IMR-90 (cell line): ENCODE results near the gene SOWAHD. TPM values are rescaled to one million over a fixed set of nuclear protein-coding genes. Genes with fewer than 3 reads are reported as not detected.

Experiments used
- ATAC-seq: fragments of 200-7000 bp; cut with Tn5 transposase; 2 replicates; pipeline ENCODE4 v1.9.1; 2020; ENCODE audit warnings: low read depth, mild to moderate bottlenecking, moderate library complexity
- BruUV-seq: library from RNA; stranded (reverse); fragments of 400-500 nt; replicated peaks from 2 replicates; lab custom pipeline; 2021; lab: Mats Ljungman, UMichigan
- CTCF ChIA-PET: fragments of 300-600 bp; formaldehyde crosslinking; extraction: SDS; loops from one replicate; lab custom pipeline; 2021; ENCODE audit warnings: antibody characterized with exemption; lab: Yijun Ruan, JAX
- POLR2A ChIA-PET: fragments of 300-600 bp; sonication (Branson Sonifier 250); formaldehyde crosslinking; loops from one replicate; lab custom pipeline; 2022; ENCODE audit warnings: antibody characterized with exemption; ENCODE audit not compliant: unreplicated experiment; lab: Charles Lee
- DNase-seq: peaks from one replicate; pipeline ENCODE4 v3.0.0; 2013
- H2AFZ ChIP-seq: replicated peaks from 2 replicates; pipeline ENCODE3; 2013; ENCODE audit warnings: low read length, mild to moderate bottlenecking; ENCODE audit not compliant: poor library complexity
- H2AK5ac ChIP-seq: 2 replicates; pipeline ENCODE4 v1.6.1; 2013; ENCODE audit warnings: low read depth, low read length, inconsistent platforms
- H2AK9ac ChIP-seq: replicated peaks from 2 replicates; pipeline ENCODE3; 2013; ENCODE audit warnings: mild to moderate bottlenecking, low read depth, low read length, moderate library complexity; ENCODE audit not compliant: poor library complexity
- H2BK120ac ChIP-seq: 2 replicates; pipeline ENCODE4 v1.6.1; 2013; ENCODE audit warnings: low read depth, low read length, inconsistent platforms
- H2BK15ac ChIP-seq: 3 replicates; pipeline ENCODE4 v1.6.1; 2013; ENCODE audit warnings: low read depth, low read length, inconsistent platforms
- H2BK20ac ChIP-seq: 2 replicates; pipeline ENCODE4 v1.6.1; 2013; ENCODE audit warnings: low read depth, mild to moderate bottlenecking, inconsistent platforms, low read length, moderate library complexity
- H2BK5ac ChIP-seq: 2 replicates; pipeline ENCODE4 v1.6.1; 2013; ENCODE audit warnings: mild to moderate bottlenecking, low read depth, low read length, inconsistent platforms; ENCODE audit not compliant: poor library complexity, severe bottlenecking
- H3K14ac ChIP-seq: replicated peaks from 2 replicates; pipeline ENCODE4 v1.6.1; 2013; ENCODE audit warnings: low read depth, low read length, inconsistent platforms
- H3K18ac ChIP-seq: 2 replicates; pipeline ENCODE4 v1.6.1; 2013; ENCODE audit warnings: low read depth, low read length, control low read depth
- H3K23ac ChIP-seq: 2 replicates; pipeline ENCODE4 v1.6.1; 2013; ENCODE audit warnings: low read depth, low read length, inconsistent platforms
- H3K27ac ChIP-seq: 2 replicates; pipeline ENCODE4 v1.5.1; 2013; ENCODE audit warnings: mild to moderate bottlenecking, control low read depth, low read length; ENCODE audit not compliant: insufficient read depth
- H3K27me3 ChIP-seq: 2 replicates; pipeline ENCODE4 v1.6.1; 2013; ENCODE audit warnings: low read length; ENCODE audit not compliant: control insufficient read depth, insufficient read depth
- H3K36me3 ChIP-seq: 2 replicates; pipeline ENCODE4 v1.6.1; 2013; ENCODE audit warnings: low read length, mixed read lengths; ENCODE audit not compliant: control insufficient read depth, insufficient read depth
- H3K4ac ChIP-seq: 2 replicates; pipeline ENCODE4 v1.6.1; 2013; ENCODE audit warnings: low read depth, low read length, inconsistent platforms
- H3K4me1 ChIP-seq: 2 replicates; pipeline ENCODE4 v1.6.1; 2013; ENCODE audit warnings: low read length, mixed read lengths; ENCODE audit not compliant: control insufficient read depth, insufficient read depth
- H3K4me2 ChIP-seq: 2 replicates; pipeline ENCODE4 v1.6.1; 2013; ENCODE audit warnings: low read depth, mild to moderate bottlenecking, control low read depth, low read length, moderate library complexity
- H3K4me3 ChIP-seq: 2 replicates; pipeline ENCODE4 v1.5.1; 2013; ENCODE audit warnings: low read depth, mild to moderate bottlenecking, control low read depth, low read length, moderate library complexity; ENCODE audit not compliant: insufficient read depth
- H3K56ac ChIP-seq: 2 replicates; pipeline ENCODE4 v1.6.1; 2013; ENCODE audit warnings: low read length, inconsistent platforms; ENCODE audit not compliant: insufficient read depth; ENCODE audit errors: extremely low read depth
- H3K79me1 ChIP-seq, 2 experiments: 2 replicates each; pipeline ENCODE4 v1.6.1; 2013; ENCODE audit warnings: low read length in 2 of 2, inconsistent platforms in 1 of 2, low read depth in 1 of 2
- H3K9ac ChIP-seq: 2 replicates; pipeline ENCODE4 v1.6.1; 2013; ENCODE audit warnings: low read depth, low read length, control low read depth
- H3K9me1 ChIP-seq: 2 replicates; pipeline ENCODE4 v1.6.1; 2013; ENCODE audit warnings: low read length, inconsistent platforms; ENCODE audit not compliant: insufficient read depth
- H3K9me3 ChIP-seq: 2 replicates; pipeline ENCODE4 v1.6.1; 2013; ENCODE audit warnings: low read length; ENCODE audit not compliant: control insufficient read depth, insufficient read depth
- H4K20me1 ChIP-seq: 2 replicates; pipeline ENCODE4 v1.6.1; 2013; ENCODE audit warnings: low read length, inconsistent platforms; ENCODE audit not compliant: insufficient read depth
- H4K5ac ChIP-seq: 2 replicates; pipeline ENCODE4 v1.6.1; 2013; ENCODE audit warnings: mild to moderate bottlenecking, low read depth, low read length, control low read depth
- H4K8ac ChIP-seq, 2 experiments: 2 replicates each; pipeline ENCODE4 v1.6.1; 2013; ENCODE audit warnings: low read depth in 2 of 2, low read length in 2 of 2, control low read depth in 1 of 2, inconsistent platforms in 1 of 2
- H4K91ac ChIP-seq: 2 replicates; pipeline ENCODE4 v1.6.1; 2013; ENCODE audit warnings: low read depth, low read length, inconsistent platforms; ENCODE audit not compliant: insufficient read depth
- BHLHE40 ChIP-seq: fragments of 150-350 bp; IDR thresholded peaks from 2 replicates; pipeline ENCODE4 v1.6.1; 2016; ENCODE audit warnings: mild to moderate bottlenecking, low read depth, low read length
- ELK1 ChIP-seq: fragments of 150-350 bp; IDR thresholded peaks from 2 replicates; pipeline ENCODE4 v1.6.1; 2016; ENCODE audit warnings: low read depth, mild to moderate bottlenecking, low read length, moderate library complexity, borderline replicate concordance
- FOS ChIP-seq: fragments of 150-350 bp; IDR thresholded peaks from 2 replicates; pipeline ENCODE4 v1.6.1; 2016; ENCODE audit warnings: low read depth, low read length
- RAD21 ChIP-seq: IDR thresholded peaks from 2 replicates; pipeline ENCODE4 v1.6.1; 2012; ENCODE audit warnings: low read length, improper control_type of control experiment
- SMC3 ChIP-seq: fragments of 150-350 bp; IDR thresholded peaks from 2 replicates; pipeline ENCODE4 v1.6.1; 2016; ENCODE audit warnings: low read depth, mild to moderate bottlenecking, antibody characterized with exemption, low read length, moderate library complexity
- WGBS, 2 experiments: methylation state at CpG; one replicate each; pipeline versions ENCODE4 v1.1.5 to v1.1.7; 2013; ENCODE audit warnings: missing lambda C conversion rate in 2 of 2; ENCODE audit not compliant: insufficient read length in 1 of 2; ENCODE audit errors: extremely low coverage in 2 of 2; 5-methylcytosine and 5-hydroxymethylcytosine counted together
- dilution Hi-C: fragments of 300-500 bp; cut with HindIII; formaldehyde crosslinking; loops from one replicate; pipeline ENCODE4 v1.14.3; 2018; ENCODE audit warnings: low sequenced_read_pairs; ENCODE audit not compliant: unreplicated experiment
- in situ Hi-C: fragments of 300-500 bp; cut with MboI; formaldehyde crosslinking; loops from 3 replicates; pipeline ENCODE4 v1.14.3; 2019; ENCODE audit warnings: low sequenced_read_pairs, inconsistent platforms, mixed read lengths
- intact Hi-C: fragments of 100-400 bp; cut with micrococcal nuclease; formaldehyde crosslinking; loops from 2 replicates; pipeline ENCODE4 v1.10.0; 2022
- polyA plus RNA-seq, 3 experiments: library from polyadenylated mRNA; depleted of rRNA; stranded (reverse); fragments of >200 nt; gene quantifications; 2 replicates each; pipeline ENCODE4 v1.2.3, GENCODE V29; 2012; ENCODE audit warnings: low replicate concordance in 1 of 3
- total RNA-seq: library from RNA; depleted of rRNA; stranded (reverse); fragments of >200 nt; gene quantifications from 2 replicates; pipeline ENCODE4 v1.2.3, GENCODE V29; 2012
- TF ChIP-seq, protein P1 (sequence below): conservative IDR thresholded peaks from 2 replicates; pipeline ENCODE4 v1.5.1; 2012; ENCODE audit warnings: mild to moderate bottlenecking, low read depth, low read length, improper control_type of control experiment

Gene SOWAHD
- total and polyA plus RNA-seq, 2 of the 4 experiments (the other 2 are of a cell fraction): 0.17 to 0.18 TPM

GRCh38 chrX:119753639-119754257 lies 4.6 kb upstream of the SOWAHD start:
- H2BK120ac ChIP-seq: no peak overlapping the region
- H3K4ac ChIP-seq: no peak overlapping the region
- no peaks in the 10 kb centered on the region for H4K20me1 ChIP-seq
- H3K4me1 ChIP-seq: peaks cover 3% of the 10 kb centered on the region
- intact Hi-C loops: loop anchor here (10.0 kb wide), 1 partner anchor 59 kb away; the partner anchor contains the start of gene SEPTIN6
- POLR2A ChIA-PET: no interaction called here
- H2BK15ac ChIP-seq: no peak overlapping the region
- no peaks in the 10 kb centered on the region for H3K79me1 ChIP-seq
- H2BK5ac ChIP-seq: no peak overlapping the region
- H3K23ac ChIP-seq: no peak overlapping the region
- WGBS, 2 experiments: no CpG with 5 or more reads among the region's 8 CpGs
- H2BK20ac ChIP-seq: no peak overlapping the region
- H4K5ac ChIP-seq: no peak overlapping the region
- in situ Hi-C loops: no loop called here
- H2AFZ ChIP-seq: no peak overlapping the region
- H4K8ac ChIP-seq: no peak overlapping the region
- BruUV-seq: no TSS peak
- no peak overlapping the region for H3K56ac ChIP-seq
- no peaks in the 10 kb centered on the region for H3K9me1 ChIP-seq
- DNase-seq: peak; percentile 24
- CTCF ChIA-PET: no interaction called here
- no peaks in the 10 kb centered on the region; the same call in 1 of the 2 replicates for H3K9me3 ChIP-seq
- no peak overlapping the region for H3K18ac ChIP-seq
- no peaks in the 10 kb centered on the region for H3K27me3 ChIP-seq
- H3K4me2 ChIP-seq: no peak overlapping the region
- H3K4me3 ChIP-seq: no peak overlapping the region
- no peak overlapping the region for H3K14ac ChIP-seq
- H2AK9ac ChIP-seq: no peak overlapping the region
- H3K27ac ChIP-seq: no peak overlapping the region
- dilution Hi-C loops: no loop called here
- H4K91ac ChIP-seq: no peak overlapping the region
- H3K36me3 ChIP-seq: no peaks in the 10 kb centered on the region
- no peak for ATAC-seq
- no peak overlapping the region for H3K9ac ChIP-seq
- no peak overlapping the region for H2AK5ac ChIP-seq
- TF ChIP-seq, protein P1, sequence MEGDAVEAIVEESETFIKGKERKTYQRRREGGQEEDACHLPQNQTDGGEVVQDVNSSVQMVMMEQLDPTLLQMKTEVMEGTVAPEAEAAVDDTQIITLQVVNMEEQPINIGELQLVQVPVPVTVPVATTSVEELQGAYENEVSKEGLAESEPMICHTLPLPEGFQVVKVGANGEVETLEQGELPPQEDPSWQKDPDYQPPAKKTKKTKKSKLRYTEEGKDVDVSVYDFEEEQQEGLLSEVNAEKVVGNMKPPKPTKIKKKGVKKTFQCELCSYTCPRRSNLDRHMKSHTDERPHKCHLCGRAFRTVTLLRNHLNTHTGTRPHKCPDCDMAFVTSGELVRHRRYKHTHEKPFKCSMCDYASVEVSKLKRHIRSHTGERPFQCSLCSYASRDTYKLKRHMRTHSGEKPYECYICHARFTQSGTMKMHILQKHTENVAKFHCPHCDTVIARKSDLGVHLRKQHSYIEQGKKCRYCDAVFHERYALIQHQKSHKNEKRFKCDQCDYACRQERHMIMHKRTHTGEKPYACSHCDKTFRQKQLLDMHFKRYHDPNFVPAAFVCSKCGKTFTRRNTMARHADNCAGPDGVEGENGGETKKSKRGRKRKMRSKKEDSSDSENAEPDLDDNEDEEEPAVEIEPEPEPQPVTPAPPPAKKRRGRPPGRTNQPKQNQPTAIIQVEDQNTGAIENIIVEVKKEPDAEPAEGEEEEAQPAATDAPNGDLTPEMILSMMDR: peak; percentile 45
- TF ChIP-seq BHLHE40 (no peak), ELK1 (no peak), RAD21 (peak; percentile 36), FOS (no peak), SMC3 (peak; percentile 15; the same call in 1 of the 2 replicates)
